GM08714 (cell line): ENCODE measurements around the gene TUBA1B.
A peak's percentile ranks its signal among the peaks of the same experiment; 100 is the strongest.

Source experiments
- H3K4me3 ChIP-seq: fragments of 200-500 bp; sonication (Bioruptor generic); 2 replicates; pipeline ENCODE4 v1.5.1; 2014; ENCODE audit warnings: mild to moderate bottlenecking, low read length, inconsistent platforms
- ZNF274 ChIP-seq: IDR thresholded peaks from 2 replicates; pipeline ENCODE4 v1.6.1; 2012; ENCODE audit warnings: mild to moderate bottlenecking, low read depth, low read length

TUBA1B gene

DNA sequence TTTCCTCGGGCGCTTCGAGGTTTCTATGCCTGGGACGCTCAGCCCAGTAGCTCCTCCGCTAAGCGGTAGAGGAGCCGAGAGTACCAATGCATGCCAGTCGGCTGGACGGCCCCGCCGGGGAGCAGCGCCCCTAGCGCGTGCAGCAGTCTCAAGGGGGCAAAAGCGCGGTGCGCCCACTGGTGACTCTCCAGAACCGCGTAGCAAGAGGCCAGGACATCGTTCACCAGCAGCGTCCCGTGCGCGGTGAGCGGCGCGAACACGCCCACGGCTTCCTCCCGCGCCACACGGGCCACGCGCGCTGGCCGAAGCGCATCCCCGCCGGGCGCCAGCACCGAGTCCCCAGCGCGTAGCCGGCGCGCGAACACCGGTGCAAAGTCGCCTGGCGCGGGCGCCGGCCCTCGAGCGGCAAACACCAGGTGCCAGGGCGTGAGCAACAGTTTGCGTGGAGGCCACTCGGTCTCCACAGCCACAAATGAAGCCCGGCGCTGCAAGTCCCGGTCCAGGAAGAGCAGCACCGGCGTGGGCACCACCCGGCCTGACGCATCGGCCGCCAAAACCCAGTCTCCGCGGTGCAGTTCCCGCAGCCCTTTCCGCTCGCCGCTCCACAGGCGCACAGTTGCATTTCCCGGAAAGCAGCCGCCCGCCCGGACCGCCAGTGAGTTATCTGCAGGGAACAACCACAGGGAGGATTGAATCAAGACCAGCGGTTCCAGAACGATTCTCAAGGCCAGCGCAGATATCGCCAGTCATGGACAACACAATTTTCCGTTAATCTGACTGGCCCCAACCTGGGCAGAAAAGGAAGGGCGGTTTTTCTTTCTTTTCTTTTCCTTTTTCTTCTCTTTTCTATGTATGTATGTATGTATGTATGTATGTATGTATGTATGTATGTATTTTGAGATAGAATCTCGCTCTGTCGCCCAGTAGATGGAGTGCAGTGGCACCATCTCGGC is 41.1 kb downstream of the TUBA1B start:
- H3K4me3 ChIP-seq: peak overlapping the region; percentile 2; the same call in 1 of the 2 replicates
- no peak for TF ChIP-seq ZNF274

DNA sequence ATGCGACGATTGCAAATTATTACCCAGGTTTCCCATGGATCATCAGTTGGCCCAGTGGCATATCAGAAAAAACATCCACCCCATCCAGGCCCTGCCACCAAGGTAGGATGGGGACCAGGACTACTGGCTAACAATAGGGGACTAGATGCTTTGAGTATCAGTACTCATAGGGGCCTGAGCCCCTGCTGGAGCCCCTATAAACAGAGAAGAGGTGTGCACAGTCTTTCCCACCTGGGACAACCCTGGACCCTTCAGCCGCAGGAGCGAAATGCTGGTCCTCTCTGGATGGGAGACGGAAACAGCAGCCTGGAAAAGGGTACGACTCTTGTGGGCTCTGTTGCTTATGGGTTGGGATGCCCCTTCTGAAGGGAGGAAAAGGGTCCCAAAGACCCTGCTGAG is 42.3 kb downstream of the TUBA1B start:
- H3K4me3 ChIP-seq: no peak overlapping the region
- no peak for TF ChIP-seq ZNF274

DNA sequence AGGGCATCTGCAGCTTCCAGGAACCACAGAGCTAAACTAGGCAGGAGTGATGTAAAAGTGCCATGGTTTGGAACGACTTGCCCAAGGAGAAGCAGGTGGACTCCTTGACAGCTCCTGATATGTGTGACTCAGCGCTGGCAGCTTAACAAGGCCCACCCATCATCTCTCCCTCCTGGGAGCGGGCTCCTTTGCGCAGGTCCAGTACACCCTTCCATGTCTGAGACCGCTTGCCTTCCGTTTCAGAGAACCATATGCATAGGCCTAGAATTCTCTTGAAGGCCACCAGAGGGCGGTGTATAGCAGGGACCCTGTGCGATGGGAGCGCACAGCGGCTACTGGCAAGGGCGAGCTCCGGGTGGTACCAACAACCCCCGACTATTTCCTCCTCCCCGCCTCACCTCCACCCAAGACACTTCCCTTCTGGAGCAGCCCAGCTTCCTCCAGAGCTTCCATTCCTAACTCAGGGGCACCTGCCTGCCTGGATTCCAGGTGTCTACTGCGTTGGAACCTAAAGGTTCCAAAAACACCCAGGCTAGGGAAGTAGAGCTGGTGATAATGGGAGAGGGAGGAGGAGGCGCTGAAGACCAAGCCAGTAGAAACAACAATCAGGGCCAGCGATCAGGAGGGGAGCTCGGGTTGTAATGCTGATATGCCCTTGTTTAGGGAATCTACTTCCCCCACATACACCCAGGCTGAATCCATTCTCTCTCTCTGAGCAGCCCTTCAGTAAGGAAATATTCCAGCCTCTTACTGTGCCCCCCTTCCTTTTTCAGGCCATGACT is 42.9 kb downstream of the TUBA1B start:
- TF ChIP-seq ZNF274: no peak
- H3K4me3 ChIP-seq: no peak overlapping the region

DNA sequence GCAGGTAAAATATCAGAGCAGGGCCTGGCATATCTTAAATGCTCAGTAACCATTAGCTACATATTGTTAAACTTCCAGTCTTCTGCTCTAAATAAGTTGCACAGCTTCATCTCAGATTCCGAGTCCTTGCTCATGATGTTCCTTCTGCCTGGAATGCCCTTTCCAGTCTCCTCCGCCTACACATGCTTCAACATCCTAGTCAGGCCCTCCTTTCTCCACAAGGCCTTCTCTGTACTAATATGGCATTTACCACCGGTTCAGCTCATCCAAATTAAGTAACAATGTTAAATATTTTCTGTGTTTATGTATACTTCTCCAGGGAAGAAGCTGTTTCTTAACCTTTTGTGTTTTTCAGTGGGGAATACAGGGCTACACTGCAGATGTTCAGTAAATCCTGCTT is 45.1 kb downstream of the TUBA1B start:
- no peak for TF ChIP-seq ZNF274
- no peak overlapping the region for H3K4me3 ChIP-seq

DNA sequence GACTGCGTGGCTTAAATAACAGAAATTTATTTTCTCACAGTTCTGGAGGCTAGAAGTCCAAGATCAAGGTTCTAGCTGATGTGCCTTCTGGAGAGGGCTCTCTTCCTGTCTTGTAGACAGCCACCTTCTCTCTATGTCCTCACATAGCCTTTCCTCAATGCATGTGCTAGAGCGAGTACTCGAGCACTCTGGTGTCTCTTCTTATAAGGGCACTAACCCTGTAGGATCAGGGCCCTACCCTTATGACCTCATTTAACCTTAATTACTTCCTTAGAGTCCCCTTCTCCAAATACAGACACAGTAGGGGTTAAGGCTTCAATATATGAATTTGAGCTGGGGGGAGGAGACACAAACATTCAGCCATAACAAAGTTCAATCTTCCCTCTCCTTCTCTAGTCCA is 46.8 kb downstream of the TUBA1B start:
- H3K4me3 ChIP-seq: no peak overlapping the region
- no peak for TF ChIP-seq ZNF274

DNA sequence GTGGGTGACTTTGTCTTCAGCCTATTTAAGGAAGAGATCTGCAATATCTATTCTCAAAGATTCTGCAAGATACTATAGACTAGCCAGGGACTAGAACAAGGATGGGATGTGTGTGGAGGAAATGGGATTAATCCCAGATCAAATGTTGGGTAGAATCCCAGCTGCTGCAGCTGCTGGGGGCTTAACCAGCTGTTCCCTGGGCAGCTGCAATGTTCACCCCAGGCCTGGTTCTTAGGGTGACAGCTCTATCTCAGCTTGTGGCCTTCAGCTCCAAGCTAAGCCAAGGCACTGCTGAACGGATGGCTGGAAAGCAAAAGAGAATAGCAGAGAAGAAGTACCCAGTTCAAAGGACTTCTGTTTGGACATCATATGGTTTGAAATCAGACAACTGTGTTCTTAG is 51.4 kb downstream of the TUBA1B start:
- no peak for TF ChIP-seq ZNF274
- H3K4me3 ChIP-seq: no peak overlapping the region
